DMS153 (cell line): Measurements from ENCODE around the gene RABL2A.
"Not testable (repeated sequence)": the region's sequence is repeated elsewhere in the genome, so short reads cannot be mapped to it uniquely, and the experiment has no call there.

Experiments used
- DNase-seq: peaks from one replicate; lab custom pipeline; 2025; lab: John Stamatoyannopoulos, UW

Gene RABL2A

DNA sequence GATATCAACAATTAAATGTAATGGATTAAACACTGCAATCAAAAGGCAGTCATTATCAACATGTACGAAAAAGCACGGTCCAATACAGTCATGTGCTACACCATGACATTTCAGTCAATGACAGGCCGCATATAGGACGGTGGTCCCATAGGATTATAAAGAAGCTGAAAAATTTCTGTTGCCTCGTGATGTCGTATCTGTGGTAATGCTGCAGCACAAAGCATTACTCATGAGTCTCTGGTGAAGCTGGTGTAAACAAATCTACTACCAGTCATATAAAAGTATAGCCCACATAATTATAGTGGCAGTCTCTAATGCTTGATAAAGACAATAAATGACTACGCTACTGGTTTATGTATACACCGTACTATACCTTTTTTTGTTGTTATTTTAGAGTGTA lies 58.4 kb downstream of the RABL2A start:
- no peak for DNase-seq

GRCh38 chr2:113686537-113686936 lies 59.5 kb downstream of the RABL2A start:
- no peak for DNase-seq

GRCh38 chr2:113690871-113691270 lies 63.8 kb downstream of the RABL2A start:
- not testable (repeated sequence) for DNase-seq
